IPS DF 6.9 (cell line): ENCODE data around the gene TFF2.

ENCODE experiments used
- DNase-seq: peaks from one replicate; pipeline ENCODE4 v3.0.0-alpha.2; 2013; ENCODE audit warnings: low read depth, low spot score
- H3K27ac ChIP-seq: one replicate; pipeline ENCODE4 v1.5.1; 2013; ENCODE audit warnings: low read length, control low read depth
- H3K27me3 ChIP-seq: 2 replicates; pipeline ENCODE4 v1.6.1; 2013; ENCODE audit warnings: mild to moderate bottlenecking, low read length; ENCODE audit not compliant: control insufficient read depth, insufficient read depth
- H3K36me3 ChIP-seq: 2 replicates; pipeline ENCODE4 v1.6.1; 2013; ENCODE audit warnings: low read length; ENCODE audit not compliant: control insufficient read depth, insufficient read depth
- H3K4me1 ChIP-seq: 2 replicates; pipeline ENCODE4 v1.6.1; 2013; ENCODE audit warnings: low read length; ENCODE audit not compliant: control insufficient read depth, insufficient read depth
- H3K4me3 ChIP-seq: 2 replicates; pipeline ENCODE4 v1.5.1; 2013; ENCODE audit warnings: mild to moderate bottlenecking, low read length
- H3K9me3 ChIP-seq: 2 replicates; pipeline ENCODE4 v1.6.1; 2013; ENCODE audit warnings: low read length, inconsistent platforms; ENCODE audit not compliant: control insufficient read depth, insufficient read depth
- WGBS: extraction: QIAGEN DNeasy Blood & Tissue Kit; methylation state at CpG from one replicate; pipeline ENCODE4 v1.1.7; 2013; ENCODE audit warnings: mixed read lengths, missing lambda C conversion rate; ENCODE audit not compliant: insufficient read length, insufficient coverage; 5-methylcytosine and 5-hydroxymethylcytosine counted together

Gene TFF2

DNA sequence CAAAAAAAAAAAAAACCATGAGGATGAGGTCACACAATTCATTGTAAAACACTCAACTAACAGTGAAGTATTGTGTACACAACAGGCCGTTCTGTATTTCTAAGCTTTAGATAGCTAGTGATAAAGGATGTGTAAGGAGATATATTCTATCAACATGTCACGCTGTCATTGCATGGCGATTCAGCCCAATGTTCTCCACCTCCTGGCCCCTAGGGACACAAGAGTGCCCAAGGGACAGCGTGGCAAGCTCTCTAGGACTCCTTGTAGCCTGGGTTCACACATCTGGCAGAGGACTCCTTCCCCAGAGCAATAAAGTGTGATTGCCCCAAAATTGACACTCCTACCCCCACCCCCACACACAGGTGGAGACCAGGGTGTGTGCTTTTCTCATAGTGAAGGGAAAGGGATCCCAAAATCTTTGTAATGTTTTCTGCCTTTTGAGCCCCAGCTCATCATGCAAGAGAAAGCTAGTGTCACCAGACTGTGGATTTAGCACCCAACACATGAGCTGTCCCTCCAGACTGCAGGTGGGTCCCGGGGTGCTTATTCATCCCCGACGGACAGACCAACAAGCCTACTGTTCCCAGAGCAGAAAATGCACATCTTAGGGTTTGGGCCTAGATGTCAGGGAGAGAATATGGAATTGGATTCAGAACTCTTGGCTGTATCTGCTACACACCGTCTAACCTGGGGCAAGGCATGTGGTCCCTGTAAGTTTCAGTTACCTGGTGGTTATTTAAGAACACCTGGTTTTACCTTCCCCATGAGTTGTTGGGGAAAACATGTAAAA is 33.6 kb upstream of the TFF2 start:
- no peaks in the 10 kb centered on the region for H3K9me3 ChIP-seq
- DNase-seq: no peak
- no peaks in the 10 kb centered on the region for H3K27me3 ChIP-seq
- no CpG with 5 or more reads among the region's 8 CpGs for WGBS
- peaks cover 6% of the 10 kb centered on the region; the same call in 1 of the 2 replicates for H3K4me1 ChIP-seq
- H3K27ac ChIP-seq: no peak overlapping the region
- no peak overlapping the region for H3K4me3 ChIP-seq
- H3K36me3 ChIP-seq: no peaks in the 10 kb centered on the region

- WGBS: no CpG with 5 or more reads among the region's 6 CpGs
- no peak for DNase-seq
Measured at GRCh38 chr21:42383331-42383730, 32.5 kb upstream of the TFF2 start.

DNA sequence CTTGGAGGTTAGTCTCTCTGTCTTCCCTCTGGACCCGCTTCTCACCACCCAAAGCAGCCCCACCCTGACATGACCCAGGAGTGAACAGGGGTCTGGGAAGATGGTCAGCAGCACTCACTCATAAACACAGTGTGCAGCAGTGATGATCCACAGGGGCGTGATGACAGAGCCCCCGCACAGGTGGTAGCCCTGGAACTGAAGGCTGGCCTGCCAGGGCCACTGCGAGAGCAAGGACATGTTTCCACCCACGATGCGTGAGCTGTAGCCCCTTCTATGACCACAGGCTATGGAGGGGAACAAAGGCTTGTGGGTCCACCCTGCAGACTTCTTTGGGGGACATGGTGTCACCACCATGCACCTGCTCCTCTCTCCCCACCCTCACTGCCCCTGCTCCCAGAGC is 32.1 kb upstream of the TFF2 start:
- H3K4me3 ChIP-seq: no peak overlapping the region
- H3K27me3 ChIP-seq: no peaks in the 10 kb centered on the region
- WGBS: no CpG with 5 or more reads among the region's 6 CpGs
- H3K27ac ChIP-seq: no peak overlapping the region
- H3K4me1 ChIP-seq: no peaks in the 10 kb centered on the region
- DNase-seq: no peak
- H3K36me3 ChIP-seq: no peaks in the 10 kb centered on the region
- no peaks in the 10 kb centered on the region for H3K9me3 ChIP-seq

More at GRCh38 chr21:42383331-42383730, 32.5 kb upstream of the TFF2 start:
- H3K27ac ChIP-seq: no peak overlapping the region
- no peaks in the 10 kb centered on the region for H3K36me3 ChIP-seq
- no peaks in the 10 kb centered on the region for H3K9me3 ChIP-seq
- H3K4me3 ChIP-seq: no peak overlapping the region
- H3K27me3 ChIP-seq: no peaks in the 10 kb centered on the region
- no peaks in the 10 kb centered on the region for H3K4me1 ChIP-seq

DNA sequence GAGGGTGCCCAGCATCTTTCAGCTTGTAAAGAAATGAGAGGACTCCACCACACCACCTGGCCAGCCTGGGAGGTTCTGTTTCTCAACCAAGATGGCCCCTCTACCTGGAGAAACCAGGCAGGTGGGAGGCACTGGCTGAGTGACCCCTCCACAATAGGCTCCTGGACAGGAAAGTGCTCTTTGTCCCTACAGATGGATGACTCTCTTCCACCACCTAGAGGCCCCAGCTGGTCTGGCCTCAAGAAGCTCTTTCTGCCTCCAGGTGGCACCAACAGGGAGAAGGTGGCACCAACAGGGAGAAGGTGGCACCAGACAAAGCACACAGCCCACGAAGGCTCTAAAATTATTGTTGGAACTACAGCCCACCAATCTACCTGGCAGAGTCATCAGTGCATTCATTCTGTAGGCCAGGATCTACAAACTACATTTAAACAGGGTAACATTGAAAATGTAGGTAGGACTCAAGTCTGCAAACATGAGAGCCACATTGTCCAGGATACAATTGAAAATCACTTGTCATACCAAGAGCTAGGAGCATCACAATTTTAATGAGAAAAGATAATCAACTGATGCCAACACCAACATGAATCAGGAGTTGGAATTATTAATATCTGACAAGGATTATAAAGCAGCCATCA is 30.7 kb upstream of the TFF2 start:
- no peak overlapping the region for H3K4me3 ChIP-seq
- DNase-seq: peak; percentile 25
- H3K4me1 ChIP-seq: no peaks in the 10 kb centered on the region
- WGBS: no CpG with 5 or more reads among the region's 1 CpG
- no peak overlapping the region for H3K27ac ChIP-seq
- no peaks in the 10 kb centered on the region for H3K9me3 ChIP-seq
- H3K36me3 ChIP-seq: no peaks in the 10 kb centered on the region
- H3K27me3 ChIP-seq: no peaks in the 10 kb centered on the region

DNA sequence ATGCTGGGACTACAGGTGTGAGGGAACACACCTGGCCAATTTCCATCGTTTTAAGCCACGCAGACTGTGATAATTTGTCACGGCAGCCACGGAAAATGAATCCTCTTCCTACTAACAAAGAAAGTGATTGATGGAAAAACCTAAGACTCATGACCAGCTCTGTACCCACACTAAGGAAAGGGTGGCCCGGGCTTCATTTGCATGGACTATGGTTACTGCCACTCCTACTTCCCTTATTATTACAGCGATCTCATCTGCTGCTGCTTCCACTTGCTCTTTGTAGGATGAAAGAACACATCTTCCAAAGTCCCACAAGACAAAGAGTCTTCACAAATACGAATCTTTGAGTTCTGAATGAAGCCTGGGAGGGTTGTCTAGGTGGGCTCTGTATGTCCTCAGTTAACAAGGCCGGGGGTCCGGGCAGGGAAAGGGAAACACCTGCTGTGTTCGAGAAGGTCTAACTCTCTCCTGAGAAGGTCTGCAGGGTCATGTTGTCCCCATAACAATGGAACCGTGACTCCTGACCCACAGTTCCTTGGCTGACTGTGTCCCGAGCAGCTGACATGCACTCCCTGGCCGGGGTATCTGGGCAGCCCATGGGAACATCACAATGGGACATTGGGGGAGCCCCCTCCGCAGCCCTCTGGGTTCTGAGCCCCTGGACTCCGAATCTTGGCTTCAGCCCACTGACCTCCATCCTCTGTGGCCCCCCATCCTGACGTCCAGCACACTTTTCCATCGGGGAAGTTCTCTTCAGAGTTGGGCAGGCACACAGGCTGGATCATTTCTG is 28.8 kb upstream of the TFF2 start:
- Histone ChIP-seq H3K9me3 (no peaks in the 10 kb centered on the region), H3K4me1 (peaks cover 2% of the 10 kb centered on the region; the same call in 1 of the 2 replicates), H3K27ac (no peak overlapping the region), H3K27me3 (no peaks in the 10 kb centered on the region), H3K4me3 (no peak overlapping the region), H3K36me3 (no peaks in the 10 kb centered on the region)
- no CpG with 5 or more reads among the region's 17 CpGs for WGBS
- DNase-seq: no peak

DNA sequence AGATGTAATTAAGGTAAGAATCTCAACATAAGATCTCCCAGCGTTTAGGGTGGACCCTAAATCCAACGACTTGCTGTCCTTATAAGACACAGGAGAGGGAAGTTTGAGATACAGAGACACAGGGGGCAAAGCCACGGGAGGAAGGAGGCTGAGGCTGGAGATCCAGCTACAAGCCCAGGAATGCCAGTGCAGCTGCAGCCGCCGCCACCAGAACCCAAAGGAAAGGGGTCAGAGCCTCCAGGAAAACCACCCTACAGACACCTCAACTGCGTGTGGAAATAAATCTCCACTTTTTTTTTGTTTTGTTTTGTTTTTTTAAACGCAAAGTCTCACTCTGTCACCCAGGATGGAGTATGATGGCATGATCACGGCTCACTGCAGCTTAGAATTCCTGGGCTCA is 27.6 kb upstream of the TFF2 start:
- H3K27ac ChIP-seq: no peak overlapping the region
- peaks cover 2% of the 10 kb centered on the region; the same call in 1 of the 2 replicates for H3K4me1 ChIP-seq
- no CpG with 5 or more reads among the region's 8 CpGs for WGBS
- no peaks in the 10 kb centered on the region for H3K36me3 ChIP-seq
- DNase-seq: no peak
- no peaks in the 10 kb centered on the region for H3K27me3 ChIP-seq
- no peak overlapping the region for H3K4me3 ChIP-seq
- H3K9me3 ChIP-seq: no peaks in the 10 kb centered on the region

- Histone ChIP-seq H3K27me3 (no peaks in the 10 kb centered on the region), H3K36me3 (no peaks in the 10 kb centered on the region), H3K9me3 (no peaks in the 10 kb centered on the region), H3K4me3 (no peak overlapping the region), H3K27ac (no peak overlapping the region), H3K4me1 (peaks cover 2% of the 10 kb centered on the region; the same call in 1 of the 2 replicates)
- WGBS: no CpG with 5 or more reads among the region's 5 CpGs
- DNase-seq: no peak
Measured at GRCh38 chr21:42377951-42378340, 27.2 kb upstream of the TFF2 start.

- Histone ChIP-seq H3K27me3 (no peaks in the 10 kb centered on the region), H3K9me3 (no peaks in the 10 kb centered on the region), H3K4me1 (peaks cover 2% of the 10 kb centered on the region; the same call in 1 of the 2 replicates), H3K4me3 (no peak overlapping the region), H3K27ac (no peak overlapping the region), H3K36me3 (no peaks in the 10 kb centered on the region)
- no peak for DNase-seq
- WGBS: no CpG with 5 or more reads among the region's 24 CpGs
Measured at GRCh38 chr21:42377211-42377950, 26.6 kb upstream of the TFF2 start.

- Histone ChIP-seq H3K27ac (no peak overlapping the region), H3K4me1 (peaks cover 2% of the 10 kb centered on the region; the same call in 1 of the 2 replicates)
- DNase-seq: no peak
Measured at GRCh38 chr21:42376338-42376982, 25.7 kb upstream of the TFF2 start.

More at GRCh38 chr21:42376338-42376982, 25.7 kb upstream of the TFF2 start:
- no peak overlapping the region for H3K4me3 ChIP-seq
- H3K9me3 ChIP-seq: no peaks in the 10 kb centered on the region
- H3K36me3 ChIP-seq: no peaks in the 10 kb centered on the region
- H3K27me3 ChIP-seq: no peaks in the 10 kb centered on the region
- WGBS: no CpG with 5 or more reads among the region's 32 CpGs
